Measurements from ENCODE around the gene TRAPPC2L. TPM values are rescaled to one million over a fixed set of nuclear protein-coding genes. Genes with fewer than 3 reads are reported as not detected.

Gene TRAPPC2L
- total and polyA plus RNA-seq, 2 of the 13 experiments (the other 11 are each of a cell fraction or from before 2014, with no cell fraction given) = 96.3 to 107 TPM

DNA sequence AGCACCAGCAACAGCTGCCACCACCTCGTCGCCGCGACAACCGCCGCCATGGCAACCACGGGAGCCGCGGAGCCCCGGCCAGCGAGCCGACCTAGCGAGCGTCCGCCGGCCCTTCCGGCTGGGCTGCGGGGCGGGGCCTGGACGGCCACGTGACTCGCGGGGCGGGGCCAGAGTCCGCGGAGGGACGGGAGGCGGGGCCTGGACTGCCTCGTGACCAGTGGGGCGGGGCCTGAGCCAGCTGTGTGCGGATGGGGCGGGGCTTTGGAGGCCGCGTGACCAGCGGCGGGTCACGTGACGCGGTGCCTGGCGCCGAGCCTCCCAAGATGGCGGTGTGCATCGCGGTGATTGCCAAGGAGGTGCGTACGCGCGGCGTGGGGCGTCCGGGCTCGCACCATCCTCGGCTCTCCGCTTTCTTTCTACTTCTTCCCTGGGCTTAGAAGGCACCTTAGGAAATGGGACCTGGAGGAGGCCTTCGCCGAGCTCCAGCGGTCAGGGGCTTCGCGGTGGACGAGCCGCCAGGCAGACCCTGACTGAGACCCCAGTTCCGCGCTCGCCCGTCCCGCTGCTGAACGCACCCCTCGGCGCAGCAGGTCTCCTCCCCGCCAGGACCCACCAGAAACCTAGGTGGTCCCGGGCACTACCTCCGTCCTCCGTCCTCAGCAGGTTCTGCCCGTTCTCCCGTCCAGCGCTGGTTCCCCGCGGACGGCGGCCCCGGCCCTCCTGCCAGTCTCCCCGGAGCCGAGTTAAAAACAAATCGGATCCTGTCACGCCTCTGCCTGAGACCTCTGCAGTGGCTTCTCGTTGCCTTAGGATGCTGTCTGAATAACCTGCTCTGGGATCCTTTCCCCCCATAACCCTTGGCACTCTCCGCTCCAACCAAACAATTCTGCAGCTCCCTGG lies at the start of gene TRAPPC2L, which contains the start of gene GALNS (continued):
- TF ChIP-seq, protein P1, sequence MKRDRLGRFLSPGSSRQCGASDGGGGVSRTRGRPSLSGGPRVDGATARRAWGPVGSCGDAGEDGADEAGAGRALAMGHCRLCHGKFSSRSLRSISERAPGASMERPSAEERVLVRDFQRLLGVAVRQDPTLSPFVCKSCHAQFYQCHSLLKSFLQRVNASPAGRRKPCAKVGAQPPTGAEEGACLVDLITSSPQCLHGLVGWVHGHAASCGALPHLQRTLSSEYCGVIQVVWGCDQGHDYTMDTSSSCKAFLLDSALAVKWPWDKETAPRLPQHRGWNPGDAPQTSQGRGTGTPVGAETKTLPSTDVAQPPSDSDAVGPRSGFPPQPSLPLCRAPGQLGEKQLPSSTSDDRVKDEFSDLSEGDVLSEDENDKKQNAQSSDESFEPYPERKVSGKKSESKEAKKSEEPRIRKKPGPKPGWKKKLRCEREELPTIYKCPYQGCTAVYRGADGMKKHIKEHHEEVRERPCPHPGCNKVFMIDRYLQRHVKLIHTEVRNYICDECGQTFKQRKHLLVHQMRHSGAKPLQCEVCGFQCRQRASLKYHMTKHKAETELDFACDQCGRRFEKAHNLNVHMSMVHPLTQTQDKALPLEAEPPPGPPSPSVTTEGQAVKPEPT (CRISPR knock-in tag; IDR thresholded peaks at IDR 0.05; ENCODE audit: low read depth) = 0 out of 2 replicates have a peak, but pooled peaks have one; percentile 56
- TF ChIP-seq ZNF577 (CRISPR knock-in tag; IDR thresholded peaks at IDR 0.05; ENCODE audit: borderline replicate concordance, low read depth) = no peak
- TF ChIP-seq SRY (CRISPR knock-in tag; IDR thresholded peaks at IDR 0.05) = peak; percentile 56; the same call in 1 of the 2 replicates
- TF ChIP-seq ZFP41 (CRISPR knock-in tag; IDR thresholded peaks at IDR 0.05; ENCODE audit: borderline replicate concordance) = peak; percentile 95; the same call in 1 of the 2 replicates
- TF ChIP-seq FOXK1 (CRISPR knock-in tag; IDR thresholded peaks at IDR 0.05; ENCODE audit: borderline replicate concordance, low read depth) = peak; percentile 81; the same call in 1 of the 2 replicates
- TF ChIP-seq, protein P2, sequence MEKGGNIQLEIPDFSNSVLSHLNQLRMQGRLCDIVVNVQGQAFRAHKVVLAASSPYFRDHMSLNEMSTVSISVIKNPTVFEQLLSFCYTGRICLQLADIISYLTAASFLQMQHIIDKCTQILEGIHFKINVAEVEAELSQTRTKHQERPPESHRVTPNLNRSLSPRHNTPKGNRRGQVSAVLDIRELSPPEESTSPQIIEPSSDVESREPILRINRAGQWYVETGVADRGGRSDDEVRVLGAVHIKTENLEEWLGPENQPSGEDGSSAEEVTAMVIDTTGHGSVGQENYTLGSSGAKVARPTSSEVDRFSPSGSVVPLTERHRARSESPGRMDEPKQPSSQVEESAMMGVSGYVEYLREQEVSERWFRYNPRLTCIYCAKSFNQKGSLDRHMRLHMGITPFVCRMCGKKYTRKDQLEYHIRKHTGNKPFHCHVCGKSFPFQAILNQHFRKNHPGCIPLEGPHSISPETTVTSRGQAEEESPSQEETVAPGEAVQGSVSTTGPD (CRISPR knock-in tag; IDR thresholded peaks at IDR 0.05) = no peak
- TF ChIP-seq, protein P3, sequence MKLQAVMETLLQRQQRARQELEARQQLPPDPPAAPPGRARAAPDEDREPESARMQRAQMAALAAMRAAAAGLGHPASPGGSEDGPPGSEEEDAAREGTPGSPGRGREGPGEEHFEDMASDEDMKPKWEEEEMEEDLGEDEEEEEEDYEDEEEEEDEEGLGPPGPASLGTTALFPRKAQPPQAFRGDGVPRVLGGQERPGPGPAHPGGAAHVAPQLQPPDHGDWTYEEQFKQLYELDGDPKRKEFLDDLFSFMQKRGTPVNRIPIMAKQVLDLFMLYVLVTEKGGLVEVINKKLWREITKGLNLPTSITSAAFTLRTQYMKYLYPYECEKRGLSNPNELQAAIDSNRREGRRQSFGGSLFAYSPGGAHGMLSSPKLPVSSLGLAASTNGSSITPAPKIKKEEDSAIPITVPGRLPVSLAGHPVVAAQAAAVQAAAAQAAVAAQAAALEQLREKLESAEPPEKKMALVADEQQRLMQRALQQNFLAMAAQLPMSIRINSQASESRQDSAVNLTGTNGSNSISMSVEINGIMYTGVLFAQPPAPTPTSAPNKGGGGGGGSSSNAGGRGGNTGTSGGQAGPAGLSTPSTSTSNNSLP (IDR thresholded peaks at IDR 0.05; ENCODE audit: low read depth, low read length) = no peak
- TF ChIP-seq, protein P4, sequence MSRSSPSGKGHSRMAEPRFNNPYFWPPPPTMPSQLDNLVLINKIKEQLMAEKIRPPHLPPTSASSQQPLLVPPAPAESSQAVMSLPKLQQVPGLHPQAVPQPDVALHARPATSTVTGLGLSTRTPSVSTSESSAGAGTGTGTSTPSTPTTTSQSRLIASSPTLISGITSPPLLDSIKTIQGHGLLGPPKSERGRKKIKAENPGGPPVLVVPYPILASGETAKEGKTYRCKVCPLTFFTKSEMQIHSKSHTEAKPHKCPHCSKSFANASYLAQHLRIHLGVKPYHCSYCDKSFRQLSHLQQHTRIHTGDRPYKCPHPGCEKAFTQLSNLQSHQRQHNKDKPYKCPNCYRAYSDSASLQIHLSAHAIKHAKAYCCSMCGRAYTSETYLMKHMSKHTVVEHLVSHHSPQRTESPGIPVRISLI (CRISPR knock-in tag; IDR thresholded peaks at IDR 0.05; ENCODE audit: borderline replicate concordance) = no peak
- TF ChIP-seq ERF (CRISPR knock-in tag; IDR thresholded peaks at IDR 0.05) = peak; percentile 69; the same call in 1 of the 2 replicates
- TF ChIP-seq SIX4 (CRISPR knock-in tag; IDR thresholded peaks at IDR 0.05) = peak; percentile 7; the same call in 1 of the 2 replicates
- TF ChIP-seq SNAI1 (CRISPR knock-in tag; IDR thresholded peaks at IDR 0.05; ENCODE audit: borderline replicate concordance) = 0 out of 2 replicates have a peak, but pooled peaks have one; percentile 57
- peak; percentile 47; the same call in 1 of the 2 replicates for TF ChIP-seq MTF2 (CRISPR knock-in tag; IDR thresholded peaks at IDR 0.05; ENCODE audit: borderline replicate concordance)
- no peak for TF ChIP-seq SNRNP70 (IDR thresholded peaks at IDR 0.05; ENCODE audit: low read depth, low read length)
- TF ChIP-seq, protein P5, sequence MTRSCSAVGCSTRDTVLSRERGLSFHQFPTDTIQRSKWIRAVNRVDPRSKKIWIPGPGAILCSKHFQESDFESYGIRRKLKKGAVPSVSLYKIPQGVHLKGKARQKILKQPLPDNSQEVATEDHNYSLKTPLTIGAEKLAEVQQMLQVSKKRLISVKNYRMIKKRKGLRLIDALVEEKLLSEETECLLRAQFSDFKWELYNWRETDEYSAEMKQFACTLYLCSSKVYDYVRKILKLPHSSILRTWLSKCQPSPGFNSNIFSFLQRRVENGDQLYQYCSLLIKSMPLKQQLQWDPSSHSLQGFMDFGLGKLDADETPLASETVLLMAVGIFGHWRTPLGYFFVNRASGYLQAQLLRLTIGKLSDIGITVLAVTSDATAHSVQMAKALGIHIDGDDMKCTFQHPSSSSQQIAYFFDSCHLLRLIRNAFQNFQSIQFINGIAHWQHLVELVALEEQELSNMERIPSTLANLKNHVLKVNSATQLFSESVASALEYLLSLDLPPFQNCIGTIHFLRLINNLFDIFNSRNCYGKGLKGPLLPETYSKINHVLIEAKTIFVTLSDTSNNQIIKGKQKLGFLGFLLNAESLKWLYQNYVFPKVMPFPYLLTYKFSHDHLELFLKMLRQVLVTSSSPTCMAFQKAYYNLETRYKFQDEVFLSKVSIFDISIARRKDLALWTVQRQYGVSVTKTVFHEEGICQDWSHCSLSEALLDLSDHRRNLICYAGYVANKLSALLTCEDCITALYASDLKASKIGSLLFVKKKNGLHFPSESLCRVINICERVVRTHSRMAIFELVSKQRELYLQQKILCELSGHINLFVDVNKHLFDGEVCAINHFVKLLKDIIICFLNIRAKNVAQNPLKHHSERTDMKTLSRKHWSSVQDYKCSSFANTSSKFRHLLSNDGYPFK (CRISPR knock-in tag; IDR thresholded peaks at IDR 0.05; ENCODE audit: borderline replicate concordance) = peak; percentile 98
- TF ChIP-seq ELF3 (CRISPR knock-in tag; IDR thresholded peaks at IDR 0.05) = peak; percentile 75

Data from HepG2 (cell line).